ACHN (cell line): Measurements from ENCODE around the gene RAPGEF5.

Experiments
- DNase-seq: peaks from one replicate; pipeline ENCODE4 v3.0.0-alpha.2; 2015
- in situ Hi-C: cut with HindIII; loops from 2 replicates; pipeline ENCODE4 v1.10.0; 2017; ENCODE audit warnings: low sequenced_read_pairs, low pct_ligation_motif_present, low pct_unique_long_range_greater_than_20kb

RAPGEF5 gene

GRCh38 chr7:22386206-22386858, 29.4 kb upstream of the RAPGEF5 start:
- in situ Hi-C loops, result no loop called here
- no peak for DNase-seq

GRCh38 chr7:22385326-22385725, 28.4 kb upstream of the RAPGEF5 start:
- no peak for DNase-seq
- in situ Hi-C loops, result no loop called here

- in situ Hi-C loops, result no loop called here
Observed at GRCh38 chr7:22380333-22380732, 23.4 kb upstream of the RAPGEF5 start.

GRCh38 chr7:22378199-22378980, 21.4 kb upstream of the RAPGEF5 start:
- in situ Hi-C loops, result no loop called here
- DNase-seq, result no peak

More at GRCh38 chr7:22380333-22380732, 23.4 kb upstream of the RAPGEF5 start:
- no peak for DNase-seq

GRCh38 chr7:22377703-22378102, 20.7 kb upstream of the RAPGEF5 start:
- in situ Hi-C loops, result no loop called here
- DNase-seq, result no peak

GRCh38 chr7:22375359-22376048, 18.6 kb upstream of the RAPGEF5 start:
- no peak for DNase-seq
- in situ Hi-C loops, result no loop called here

GRCh38 chr7:22373911-22374310, 17.0 kb upstream of the RAPGEF5 start:
- DNase-seq, result no peak
- in situ Hi-C loops, result no loop called here

- DNase-seq, result no peak
- in situ Hi-C loops, result no loop called here
Observed at GRCh38 chr7:22373388-22373787, 16.4 kb upstream of the RAPGEF5 start.

GRCh38 chr7:22372863-22373262, 15.9 kb upstream of the RAPGEF5 start:
- in situ Hi-C loops, result no loop called here
- no peak for DNase-seq

- in situ Hi-C loops, result no loop called here
- no peak for DNase-seq
Observed at GRCh38 chr7:22371878-22372277, 14.9 kb upstream of the RAPGEF5 start.

- DNase-seq, result no peak
- in situ Hi-C loops, result no loop called here
Observed at GRCh38 chr7:22364900-22365299, 7.9 kb upstream of the RAPGEF5 start.

- in situ Hi-C loops, result no loop called here
- no peak for DNase-seq
Observed at GRCh38 chr7:22363756-22364422, 6.9 kb upstream of the RAPGEF5 start.

- no peak for DNase-seq
- in situ Hi-C loops, result no loop called here
Observed at GRCh38 chr7:22361795-22362194, 4.8 kb upstream of the RAPGEF5 start.

GRCh38 chr7:22361320-22361719, 4.4 kb upstream of the RAPGEF5 start:
- in situ Hi-C loops, result no loop called here
- no peak for DNase-seq

- no peak for DNase-seq
- in situ Hi-C loops, result no loop called here
Observed at GRCh38 chr7:22358820-22359697, 2.1 kb upstream of the RAPGEF5 start.

- DNase-seq, result peak; percentile 94
- in situ Hi-C loops, result no loop called here
Observed at GRCh38 chr7:22357311-22358175, 589 bp upstream of the RAPGEF5 start.

GRCh38 chr7:22356010-22356691, 803 bp downstream of the RAPGEF5 start:
- in situ Hi-C loops, result no loop called here
- peak; percentile 27 for DNase-seq
